Brain microvascular endothelial cell (primary cell): Measurements from ENCODE around the gene ABHD15.

ENCODE experiments used
- DNase-seq: peaks from one replicate; pipeline ENCODE4 v3.0.0-alpha.2; 2020
- H3K27ac ChIP-seq: fragments of 250-450 bp; sonication (Bioruptor Pico); 2 replicates; pipeline ENCODE4 v1.5.1; 2020; ENCODE audit warnings: mild to moderate bottlenecking, moderate library complexity
- H3K27me3 ChIP-seq: fragments of 250-450 bp; sonication (Bioruptor Pico); replicated peaks from 2 replicates; pipeline ENCODE4 v1.5.1; 2020; ENCODE audit warnings: mild to moderate bottlenecking
- H3K36me3 ChIP-seq: fragments of 250-450 bp; sonication (Bioruptor Pico); replicated peaks from 2 replicates; pipeline ENCODE4 v1.5.1; 2020; ENCODE audit warnings: mild to moderate bottlenecking
- H3K4me3 ChIP-seq: 2 replicates; pipeline ENCODE4 v1.5.1; 2011; ENCODE audit warnings: low read depth, mild to moderate bottlenecking, control low read depth, low read length, moderate library complexity
- CTCF ChIP-seq: IDR thresholded peaks from 2 replicates; pipeline ENCODE4 v1.5.1; 2011; ENCODE audit warnings: low read depth, mild to moderate bottlenecking, moderate library complexity, low read length, control low read depth, inconsistent platforms; ENCODE audit errors: missing control alignments
- in situ Hi-C: cut with HindIII; loops from 2 replicates; pipeline ENCODE4 v1.10.0; 2017; ENCODE audit warnings: low sequenced_read_pairs, low pct_ligation_motif_present

The ABHD15 gene

DNA sequence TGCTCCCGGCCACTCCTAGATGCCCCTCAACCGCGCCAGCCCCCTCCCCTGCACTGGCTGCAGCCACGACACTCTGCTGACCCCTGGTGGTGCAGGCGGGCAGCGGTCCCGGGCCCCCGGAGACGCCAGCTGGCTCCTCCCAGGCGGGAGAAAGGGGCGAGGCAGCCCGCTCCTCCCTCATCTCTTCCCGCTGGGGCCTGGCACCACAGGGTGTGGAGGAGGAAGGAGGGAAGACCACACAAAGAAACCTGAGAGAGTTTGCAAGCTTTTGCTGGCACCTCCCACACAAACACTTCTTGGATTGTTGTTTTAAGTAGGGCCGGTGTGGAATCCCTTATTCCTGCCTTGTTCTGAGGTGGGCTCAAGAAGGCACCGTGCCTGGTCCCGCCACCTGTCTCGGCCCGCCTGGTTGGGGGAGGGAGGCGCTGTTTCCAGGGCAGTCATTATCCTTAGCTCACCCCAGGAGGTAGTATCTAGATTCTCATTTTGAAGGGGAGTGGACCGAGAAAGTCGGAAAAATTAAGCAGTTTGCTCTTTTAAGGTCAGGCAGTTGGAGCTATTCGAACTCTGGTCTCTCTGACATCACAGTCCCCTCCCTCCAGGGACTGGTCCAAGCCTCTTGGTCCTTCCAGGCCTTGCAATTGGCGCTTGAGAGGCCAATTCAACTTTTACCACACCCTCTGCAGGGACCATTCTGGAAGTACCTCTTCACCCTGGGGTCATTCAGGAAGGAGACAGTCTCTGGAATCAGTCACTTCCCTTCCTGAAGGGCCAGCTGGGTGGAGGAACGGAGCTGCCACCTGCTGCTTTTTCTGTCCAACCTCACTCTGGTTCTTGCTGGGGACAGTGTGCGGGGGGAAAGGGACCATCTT, 25.1 kb upstream of the ABHD15 start:
- H3K4me3 ChIP-seq: peak overlapping the region; percentile 50
- H3K27ac ChIP-seq: no peak overlapping the region
- no peaks in the 10 kb centered on the region for H3K36me3 ChIP-seq

GRCh38 chr17:29591146-29591736, 24.4 kb upstream of the ABHD15 start:
- Histone ChIP-seq H3K27ac (peak overlapping the region; percentile 27), H3K4me3 (peak overlapping the region; percentile 50), H3K36me3 (no peaks in the 10 kb centered on the region), H3K27me3 (no peaks in the 10 kb centered on the region)
- in situ Hi-C loops: no loop called here
- no peak for TF ChIP-seq CTCF
- no peak for DNase-seq

More for the DNA sequence above, 25.1 kb upstream of the ABHD15 start:
- no peaks in the 10 kb centered on the region for H3K27me3 ChIP-seq
- TF ChIP-seq CTCF: peak; percentile 98
- peak; percentile 66 for DNase-seq
- in situ Hi-C loops: no loop called here

GRCh38 chr17:29590411-29591145, 23.7 kb upstream of the ABHD15 start:
- H3K27ac ChIP-seq: peak overlapping the region; percentile 27
- no peaks in the 10 kb centered on the region for H3K36me3 ChIP-seq
- H3K27me3 ChIP-seq: no peaks in the 10 kb centered on the region
- DNase-seq: no peak
- in situ Hi-C loops: no loop called here
- TF ChIP-seq CTCF: no peak
- peak overlapping the region; percentile 50 for H3K4me3 ChIP-seq

DNA sequence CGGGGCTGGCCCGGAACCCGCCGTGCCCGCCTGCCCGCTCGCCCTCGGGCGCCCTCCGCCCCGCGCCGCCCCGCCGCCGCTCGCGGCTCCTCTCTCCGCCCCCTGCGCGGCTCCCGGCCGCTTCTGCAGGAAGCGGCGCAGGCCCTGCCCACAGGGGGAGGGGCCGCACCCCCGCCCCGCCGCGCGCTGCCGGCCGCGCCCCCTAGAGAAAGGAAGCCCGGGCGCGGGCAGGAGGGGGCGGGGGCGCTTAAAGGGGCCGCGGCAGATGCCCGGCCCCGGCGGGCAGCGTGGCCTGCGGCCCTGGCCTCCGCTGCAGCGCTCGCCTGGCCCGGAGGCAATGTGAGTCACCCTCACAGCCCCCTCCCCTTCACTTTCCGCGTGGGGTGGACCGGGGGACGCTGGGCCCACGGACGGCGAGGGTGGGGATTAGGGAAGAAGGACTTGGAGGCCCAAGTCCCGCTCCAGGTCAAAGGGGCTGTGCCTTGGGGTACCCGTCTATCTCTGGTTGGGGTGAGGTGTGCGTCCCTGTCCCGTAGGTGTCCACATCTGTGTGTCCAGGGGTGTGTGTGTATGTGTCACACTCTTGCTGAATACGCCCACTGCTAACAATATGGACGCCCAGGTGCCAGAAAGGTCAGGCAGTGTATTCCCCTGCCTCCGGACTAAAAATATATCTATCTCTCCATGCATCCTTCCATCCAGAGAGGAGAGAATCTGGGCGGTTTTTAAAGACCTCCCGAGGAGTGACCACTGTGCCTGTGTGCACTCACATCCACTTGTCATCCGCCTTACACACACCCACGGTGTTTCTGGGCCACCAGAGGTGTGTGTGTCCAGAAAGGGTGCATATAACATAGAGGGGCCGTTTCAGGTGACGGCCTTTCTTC, 22.9 kb upstream of the ABHD15 start, which contains the start of gene GIT1:
Gene GIT1, minus strand, starts transcription at position 125 of the 887 bp plus-strand sequence. CDS start 270 bp downstream, outside the sequence.
- in situ Hi-C loops: no loop called here
- no peak for TF ChIP-seq CTCF
- H3K27me3 ChIP-seq: no peaks in the 10 kb centered on the region
- H3K4me3 ChIP-seq: peak within 1 kb of the TSS; percentile 74
- no peaks in the 10 kb centered on the region for H3K36me3 ChIP-seq
- peak; percentile 52 for DNase-seq
- peak within 1 kb of the TSS; percentile 21 for H3K27ac ChIP-seq
